ENCODE results near the gene OXNAD1. TPM values are rescaled to one million over a fixed set of nuclear protein-coding genes. Genes with fewer than 3 reads are reported as not detected.

OXNAD1 gene
- total RNA-seq, 1 experiment from 2014 or later: 12.1 TPM

- no peak overlapping the region for H2AFZ ChIP-seq (ENCODE audit: low read depth, low read length, poor library complexity, severe bottlenecking)
- intact Hi-C loops (cut with micrococcal nuclease): no loop called here
- no peak overlapping the region for H3K27ac ChIP-seq (ENCODE audit: low read depth, low read length)
- ATAC-seq (no peak), DNase-seq (ENCODE audit: low read depth, low spot score) (no peak)
- H3K4me1 ChIP-seq (ENCODE audit: control insufficient read depth in 1 of 2, insufficient read depth in 2 of 2, low read length in 2 of 2): no peaks in the 10 kb centered on the region
- TF ChIP-seq POLR2AphosphoS5 (IDR thresholded peaks at IDR 0.05; ENCODE audit: low read depth, low read length) (no peak), EGR1 (IDR thresholded peaks at IDR 0.05; ENCODE audit: low read depth) (no peak), ELF1 (IDR thresholded peaks at IDR 0.05; ENCODE audit: borderline replicate concordance, low read depth) (no peak), SRF (IDR thresholded peaks at IDR 0.05; ENCODE audit: low read depth) (no peak), CBX3 (IDR thresholded peaks at IDR 0.05; ENCODE audit: low read depth) (no peak), JUND (IDR thresholded peaks at IDR 0.05) (no peak), YY1 (IDR thresholded peaks at IDR 0.05; ENCODE audit: extremely low read depth, insufficient replicate concordance, low read depth, low read length) (no peak), ZBTB33 (IDR thresholded peaks at IDR 0.05; ENCODE audit: extremely low read depth, insufficient replicate concordance, low read length) (no peak), EZH2 (IDR thresholded peaks at IDR 0.05) (no peak), SP1 (IDR thresholded peaks at IDR 0.05; ENCODE audit: low read depth) (no peak), TCF7L2 (IDR thresholded peaks at IDR 0.05; ENCODE audit: borderline replicate concordance, extremely low read depth, insufficient read depth, insufficient read length) (no peak), CTCF (IDR thresholded peaks at IDR 0.05 in 2 of 3, conservative IDR thresholded peaks at IDR 0.05 in 1 of 3; ENCODE audit: borderline replicate concordance in 1 of 3, insufficient read depth in 1 of 3, low read depth in 2 of 3, low read length in 2 of 3) (no peak), REST (IDR thresholded peaks at IDR 0.05; ENCODE audit: low read depth) (no peak)
- H3K79me2 ChIP-seq (ENCODE audit: insufficient read depth, low read length): no peaks in the 10 kb centered on the region
- no peaks in the 10 kb centered on the region for H3K27me3 ChIP-seq (ENCODE audit: insufficient read depth, low read length)
- BruUV-seq (replicated peaks): no TSS peak
- H3K9me2 ChIP-seq (ENCODE audit: insufficient read depth): no peaks in the 10 kb centered on the region
- no peak overlapping the region for H3K4me3 ChIP-seq (replicated peaks in 1 of 2; ENCODE audit: low read depth in 1 of 2, low read length in 2 of 2)
- H3K36me3 ChIP-seq (ENCODE audit: control insufficient read depth in 1 of 2, insufficient read depth in 2 of 2, low read length in 2 of 2): no peaks in the 10 kb centered on the region
- POLR2A ChIA-PET: no interaction called here
- H4K20me1 ChIP-seq (ENCODE audit: insufficient read depth): no peaks in the 10 kb centered on the region
- CTCF ChIA-PET: no interaction called here
- H3K9ac ChIP-seq (ENCODE audit: low read length): no peak overlapping the region
- RAD21 ChIA-PET (ENCODE audit: low non-redundant PET in 1 of 2, low total read pairs in 2 of 2, uncharacterized antibody in 2 of 2, unreplicated experiment in 2 of 2): no interaction called here
- H3K9me3 ChIP-seq (ENCODE audit: control insufficient read depth in 1 of 2, insufficient read depth in 1 of 2, low read depth in 1 of 2, low read length in 2 of 2): no peaks in the 10 kb centered on the region
- H3K4me2 ChIP-seq (ENCODE audit: low read length): no peak overlapping the region
These were observed 55.7 kb downstream of the OXNAD1 start for GRCh38 chr3:16320711-16321110.

Measured in HCT116 (cell line).